Measurements from ENCODE around the gene EFHC1. TPM values are rescaled to one million over a fixed set of nuclear protein-coding genes. Genes with fewer than 3 reads are reported as not detected.
"Not testable (repeated sequence)": the region's sequence is repeated elsewhere in the genome, so short reads cannot be mapped to it uniquely, and the experiment has no call there.

The EFHC1 gene
- total RNA-seq, 1 donor: 21.6 TPM

DNA sequence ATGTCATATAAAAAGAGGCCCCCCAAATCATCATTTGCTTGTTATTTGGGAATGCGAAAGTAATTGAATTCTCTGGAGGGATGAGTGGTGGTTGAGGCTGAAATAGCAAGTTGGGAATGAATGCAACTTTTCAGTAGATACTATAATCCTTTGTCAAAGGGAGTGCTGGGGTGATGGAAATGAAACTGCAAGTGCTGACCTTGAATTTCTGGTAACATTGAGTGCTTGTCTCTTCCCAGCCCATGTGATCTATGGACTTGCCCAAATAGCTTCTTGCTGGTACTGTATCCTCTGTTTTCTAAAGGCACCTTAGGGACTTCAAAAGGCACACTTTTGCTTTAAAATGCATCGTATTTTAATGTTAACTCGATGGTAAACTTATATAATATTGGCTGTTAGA lies 43.4 kb upstream of the EFHC1 start:
- TF ChIP-seq, protein P1, sequence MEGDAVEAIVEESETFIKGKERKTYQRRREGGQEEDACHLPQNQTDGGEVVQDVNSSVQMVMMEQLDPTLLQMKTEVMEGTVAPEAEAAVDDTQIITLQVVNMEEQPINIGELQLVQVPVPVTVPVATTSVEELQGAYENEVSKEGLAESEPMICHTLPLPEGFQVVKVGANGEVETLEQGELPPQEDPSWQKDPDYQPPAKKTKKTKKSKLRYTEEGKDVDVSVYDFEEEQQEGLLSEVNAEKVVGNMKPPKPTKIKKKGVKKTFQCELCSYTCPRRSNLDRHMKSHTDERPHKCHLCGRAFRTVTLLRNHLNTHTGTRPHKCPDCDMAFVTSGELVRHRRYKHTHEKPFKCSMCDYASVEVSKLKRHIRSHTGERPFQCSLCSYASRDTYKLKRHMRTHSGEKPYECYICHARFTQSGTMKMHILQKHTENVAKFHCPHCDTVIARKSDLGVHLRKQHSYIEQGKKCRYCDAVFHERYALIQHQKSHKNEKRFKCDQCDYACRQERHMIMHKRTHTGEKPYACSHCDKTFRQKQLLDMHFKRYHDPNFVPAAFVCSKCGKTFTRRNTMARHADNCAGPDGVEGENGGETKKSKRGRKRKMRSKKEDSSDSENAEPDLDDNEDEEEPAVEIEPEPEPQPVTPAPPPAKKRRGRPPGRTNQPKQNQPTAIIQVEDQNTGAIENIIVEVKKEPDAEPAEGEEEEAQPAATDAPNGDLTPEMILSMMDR (IDR thresholded peaks at IDR 0.05; ENCODE audit: insufficient read depth, low read depth, low read length): no peak

DNA sequence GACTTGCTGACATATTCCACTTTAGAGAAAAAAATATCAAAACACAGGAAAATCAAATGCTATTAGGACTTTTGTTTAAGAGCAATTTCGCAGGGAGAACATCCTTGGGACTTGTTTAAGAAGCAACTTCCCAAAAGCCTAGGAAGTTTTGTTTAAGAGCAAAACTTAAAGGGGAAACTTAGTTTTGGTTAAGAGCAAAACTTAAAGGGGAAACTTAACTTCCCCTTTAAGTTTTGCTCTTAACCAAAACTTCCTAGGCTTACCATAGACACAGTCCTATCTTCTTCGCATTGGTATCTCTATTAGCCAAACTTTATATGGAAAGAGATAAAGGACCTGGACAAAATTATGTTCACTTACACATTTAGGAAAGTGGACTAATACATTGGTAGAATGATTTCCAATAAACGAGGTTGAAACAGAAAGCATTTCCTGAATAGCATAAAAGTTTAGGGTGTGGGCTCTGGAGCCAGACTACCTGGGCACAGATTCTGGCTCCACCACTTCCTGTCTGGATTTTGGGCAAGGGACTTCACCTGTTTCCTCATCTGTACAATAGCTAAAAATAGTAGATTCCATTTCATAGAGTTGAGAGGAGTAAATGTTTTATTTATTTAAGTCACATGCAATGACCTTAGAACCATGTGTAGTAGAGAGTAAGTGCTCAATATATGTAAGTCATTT lies 42.5 kb upstream of the EFHC1 start:
- TF ChIP-seq, protein P1 (IDR thresholded peaks at IDR 0.05; ENCODE audit: insufficient read depth, low read depth, low read length): no peak
- H3K4me3 ChIP-seq (ENCODE audit: low read depth, low read length): no peak overlapping the region
- no peak for DNase-seq (ENCODE audit: low read depth)

More for the DNA sequence above, 43.4 kb upstream of the EFHC1 start:
- no peak overlapping the region for H3K4me3 ChIP-seq (ENCODE audit: low read depth, low read length)
- no peak for DNase-seq (ENCODE audit: low read depth)

DNA sequence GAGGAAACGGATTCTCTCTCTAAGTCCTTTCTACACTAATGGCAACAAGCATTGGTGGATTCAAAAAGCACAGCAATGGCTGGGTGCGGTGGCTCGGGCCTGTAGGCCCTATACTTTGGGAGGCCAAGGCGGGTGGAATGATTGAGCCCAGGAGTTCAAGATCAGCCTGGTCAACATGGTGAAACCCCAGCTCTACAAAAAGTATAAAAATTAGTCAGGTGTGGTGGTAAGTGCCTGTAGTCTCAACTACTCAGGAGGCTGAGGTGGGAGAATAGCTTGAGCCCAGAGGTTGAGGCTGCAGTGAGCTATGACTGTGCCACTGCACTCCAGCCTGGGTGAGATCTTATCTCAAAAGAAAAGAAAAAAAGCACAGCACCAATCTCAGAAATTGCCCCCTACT lies 38.9 kb upstream of the EFHC1 start:
- H3K4me3 ChIP-seq (ENCODE audit: low read depth, low read length): no peak overlapping the region
- TF ChIP-seq, protein P1 (IDR thresholded peaks at IDR 0.05; ENCODE audit: insufficient read depth, low read depth, low read length): no peak
- DNase-seq (ENCODE audit: low read depth): no peak

DNA sequence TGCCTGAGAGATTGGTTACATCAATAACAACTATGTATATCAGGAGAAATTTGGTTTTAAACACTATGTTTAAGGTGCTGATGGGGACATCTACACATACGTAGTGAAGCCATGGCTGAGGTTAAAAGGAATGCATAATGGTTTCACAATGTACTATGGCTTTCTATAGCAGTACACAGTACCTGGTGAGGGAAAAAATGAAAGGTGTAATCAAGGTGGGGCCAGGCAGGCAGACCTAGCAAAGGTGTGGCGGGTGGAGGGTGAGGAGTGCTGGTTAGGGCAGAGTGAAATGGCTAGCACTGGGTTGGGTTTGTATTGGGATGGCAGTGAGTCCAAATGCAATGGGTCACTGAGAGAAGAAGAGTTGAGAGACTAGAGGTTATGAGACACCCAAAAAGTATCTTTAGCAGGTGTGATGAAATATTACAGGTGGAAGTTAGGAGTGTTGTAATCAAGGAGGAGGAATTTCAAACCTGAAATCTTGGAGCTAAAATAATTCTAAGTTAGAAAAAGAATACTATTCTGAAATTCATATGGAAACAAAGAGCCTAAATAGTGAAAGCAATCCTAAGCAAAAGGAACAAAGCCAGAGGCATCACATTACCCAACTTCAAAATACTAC lies 35.9 kb upstream of the EFHC1 start:
- DNase-seq (ENCODE audit: low read depth): no peak
- TF ChIP-seq, protein P1 (IDR thresholded peaks at IDR 0.05; ENCODE audit: insufficient read depth, low read depth, low read length): no peak
- H3K4me3 ChIP-seq (ENCODE audit: low read depth, low read length): no peak overlapping the region

DNA sequence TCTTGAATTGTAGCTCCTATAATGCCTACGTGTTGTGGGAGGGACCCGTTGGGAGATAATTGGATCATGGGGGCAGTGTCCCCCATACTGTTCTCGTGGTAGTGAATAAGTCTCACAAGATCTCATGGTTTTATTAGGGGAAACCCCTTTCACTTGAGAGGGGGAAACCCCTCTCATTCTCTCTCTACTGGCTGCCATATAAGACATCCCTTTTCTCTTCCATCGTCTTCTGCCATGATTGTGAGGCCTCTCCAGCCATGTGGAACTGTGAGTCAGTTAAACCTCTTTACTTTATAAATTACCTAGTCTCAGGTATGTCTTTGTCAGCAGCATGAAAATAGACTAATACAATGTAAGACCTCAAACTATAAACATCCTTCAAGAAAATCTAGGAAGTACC lies 35.1 kb upstream of the EFHC1 start:
- no peak overlapping the region for H3K4me3 ChIP-seq (ENCODE audit: low read depth, low read length)
- TF ChIP-seq, protein P1 (IDR thresholded peaks at IDR 0.05; ENCODE audit: insufficient read depth, low read depth, low read length): no peak
- no peak for DNase-seq (ENCODE audit: low read depth)

DNA sequence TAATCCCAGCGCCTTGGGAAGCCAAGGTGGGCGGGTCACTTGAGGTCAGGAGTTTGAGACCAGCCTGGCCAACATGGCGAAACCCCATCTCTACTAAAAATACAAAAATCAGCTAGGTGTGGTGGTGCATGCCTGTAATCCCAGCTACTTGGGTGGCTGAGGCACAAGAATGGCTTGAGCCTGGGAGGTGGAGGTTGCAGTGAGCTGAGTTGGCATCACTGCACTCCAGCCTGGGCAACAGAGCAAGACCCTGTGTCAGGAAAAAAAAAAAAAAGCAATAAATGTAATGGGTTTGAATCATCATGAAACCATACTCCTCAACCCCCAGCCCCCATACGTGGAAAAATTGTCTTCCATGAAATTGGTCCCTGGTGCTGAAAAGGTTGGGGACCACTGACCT lies 32.0 kb upstream of the EFHC1 start:
- not testable (repeated sequence) for H3K4me3 ChIP-seq (ENCODE audit: low read depth, low read length)

DNA sequence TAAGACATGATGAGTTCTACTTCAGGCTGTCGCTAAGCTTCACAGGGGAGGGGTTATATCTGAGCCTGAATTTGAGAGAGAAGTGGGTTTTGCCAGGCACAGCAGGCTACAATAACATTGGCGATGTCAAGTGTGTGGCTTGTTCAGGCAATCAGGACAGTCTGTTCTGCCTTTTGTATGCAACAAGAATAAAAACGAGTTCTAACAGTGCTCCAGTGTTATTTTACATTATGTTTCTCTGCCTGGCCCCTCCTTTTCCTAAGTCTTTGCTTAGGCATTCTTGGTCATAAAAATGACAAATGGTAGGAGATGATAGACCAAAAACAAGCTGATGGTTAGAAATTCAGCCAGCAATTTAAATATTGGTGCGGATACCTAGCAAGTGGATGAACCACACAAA lies 31.4 kb upstream of the EFHC1 start:
- DNase-seq (ENCODE audit: low read depth): peak; percentile 27
- TF ChIP-seq, protein P1 (IDR thresholded peaks at IDR 0.05; ENCODE audit: insufficient read depth, low read depth, low read length): no peak
- no peak overlapping the region for H3K4me3 ChIP-seq (ENCODE audit: low read depth, low read length)

More for the DNA sequence above, 32.0 kb upstream of the EFHC1 start:
- DNase-seq (ENCODE audit: low read depth): not testable (repeated sequence)

All from fibroblast of villous mesenchyme (primary cell).